HL-60/S4 (cell line): Measurements from ENCODE around the gene GCSAM.

Experiments
- in situ Hi-C: fragments of 300-500 bp; cut with MboI; formaldehyde crosslinking; loops from 2 replicates; pipeline ENCODE4 v1.14.3; 2022; ENCODE audit warnings: low sequenced_read_pairs

The GCSAM gene

GRCh38 chr3:112111785-112112402 is 21.2 kb downstream of the GCSAM start:
- in situ Hi-C loops: loop anchor here (25.0 kb wide), 1 partner anchor 175 kb away; the partner anchor contains the start of gene SLC9C1

- in situ Hi-C loops: loop anchor here (25.0 kb wide), 1 partner anchor 178 kb away; the partner anchor contains the start of gene SLC9C1
Measured at GRCh38 chr3:112109322-112109721, 23.7 kb downstream of the GCSAM start.

- in situ Hi-C loops: loop anchor here (25.0 kb wide), 1 partner anchor 183 kb away; the partner anchor contains the start of gene SLC9C1
Measured at GRCh38 chr3:112104774-112105173, 28.3 kb downstream of the GCSAM start.

- in situ Hi-C loops: loop anchor here (25.0 kb wide), 1 partner anchor 185 kb away; the partner anchor contains the start of gene SLC9C1
Measured at GRCh38 chr3:112101916-112102315, 31.1 kb downstream of the GCSAM start.

GRCh38 chr3:112097378-112097777 is 35.7 kb downstream of the GCSAM start:
- in situ Hi-C loops: no loop called here

GRCh38 chr3:112096176-112096575 is 36.9 kb downstream of the GCSAM start:
- in situ Hi-C loops: no loop called here

GRCh38 chr3:112095731-112096130 is 37.3 kb downstream of the GCSAM start:
- in situ Hi-C loops: no loop called here

- in situ Hi-C loops: no loop called here
Measured at GRCh38 chr3:112093180-112093522, 39.9 kb downstream of the GCSAM start.

- in situ Hi-C loops: no loop called here
Measured at GRCh38 chr3:112092496-112093179, 40.4 kb downstream of the GCSAM start.

GRCh38 chr3:112090887-112091586 is 42.0 kb downstream of the GCSAM start:
- in situ Hi-C loops: no loop called here

GRCh38 chr3:112089956-112090886 is 42.8 kb downstream of the GCSAM start:
- in situ Hi-C loops: no loop called here

- in situ Hi-C loops: no loop called here
Measured at GRCh38 chr3:112088944-112089343, 44.1 kb downstream of the GCSAM start.

- in situ Hi-C loops: no loop called here
Measured at GRCh38 chr3:112087746-112088145, 45.3 kb downstream of the GCSAM start.

- in situ Hi-C loops: no loop called here
Measured at GRCh38 chr3:112086875-112087524, 46.0 kb downstream of the GCSAM start.

- in situ Hi-C loops: no loop called here
Measured at GRCh38 chr3:112086076-112086854, 46.8 kb downstream of the GCSAM start, which contains the start of gene C3orf52. Gene C3orf52 (plus strand): TSS chr3:112086389. CDS start chr3:112086408, 19 bp downstream.

GRCh38 chr3:112085735-112086075 is 47.3 kb downstream of the GCSAM start:
- in situ Hi-C loops: no loop called here

GRCh38 chr3:112084980-112085705 is 47.9 kb downstream of the GCSAM start:
- in situ Hi-C loops: no loop called here

- in situ Hi-C loops: no loop called here
Measured at GRCh38 chr3:112083239-112083638, 49.8 kb downstream of the GCSAM start.
